ENCODE results near the gene REN. TPM values are rescaled to one million over a fixed set of nuclear protein-coding genes. Genes with fewer than 3 reads are reported as not detected.

REN gene
- total and polyA plus RNA-seq, 9 of the 15 experiments (the other 6 are each of a cell fraction or from before 2014, with no cell fraction given), result 1.7 to 9.9 (median 3.1) TPM

DNA sequence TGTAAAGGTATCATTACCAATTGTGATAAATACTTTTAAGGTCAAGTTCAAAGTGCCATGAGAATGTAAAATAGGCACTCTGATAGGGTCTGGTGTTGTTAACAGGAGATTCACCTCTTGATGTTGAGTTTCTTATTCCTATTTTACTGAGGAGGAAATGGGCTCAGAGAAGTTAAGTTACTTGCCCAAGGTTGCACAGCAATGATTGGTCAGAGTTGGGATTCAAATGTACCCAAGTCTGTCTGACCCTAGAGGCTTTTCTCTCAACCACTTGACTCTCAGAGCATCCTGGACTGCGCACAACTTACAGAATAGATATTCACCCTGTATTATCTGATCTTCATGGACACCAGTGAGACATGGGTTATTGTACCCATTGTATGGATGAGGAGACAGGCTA is 59.3 kb downstream of the REN start (continued):
- TF ChIP-seq PHTF2 (CRISPR knock-in tag; IDR thresholded peaks at IDR 0.05) (no peak), NR4A1 (CRISPR knock-in tag; IDR thresholded peaks at IDR 0.05) (no peak), NR4A1 (tag; IDR thresholded peaks at IDR 0.05) (no peak), PHB (CRISPR knock-in tag; IDR thresholded peaks at IDR 0.05) (no peak), PYGO2 (tag; IDR thresholded peaks at IDR 0.05) (no peak), NR3C1 (CRISPR knock-in tag; IDR thresholded peaks at IDR 0.05) (no peak), TCFL5 (CRISPR knock-in tag; conservative IDR thresholded peaks at IDR 0.05) (no peak), SAFB (IDR thresholded peaks at IDR 0.05; ENCODE audit: borderline replicate concordance, low read depth, low read length) (no peak), ZKSCAN3 (CRISPR knock-in tag; IDR thresholded peaks at IDR 0.05) (no peak), HDGF (IDR thresholded peaks at IDR 0.05) (no peak), CBX1 (IDR thresholded peaks at IDR 0.05; ENCODE audit: low read depth) (no peak), NCOA4 (IDR thresholded peaks at IDR 0.05; ENCODE audit: partially characterized antibody) (no peak), STAT5B (CRISPR knock-in tag; IDR thresholded peaks at IDR 0.05) (no peak), RBM25 (IDR thresholded peaks at IDR 0.05; ENCODE audit: low read depth, low read length, severe bottlenecking) (peak; percentile 98), ZNF436 (CRISPR knock-in tag; IDR thresholded peaks at IDR 0.05) (no peak), FOXA1 (IDR thresholded peaks at IDR 0.05; ENCODE audit: borderline replicate concordance) (no peak), SMARCB1 (IDR thresholded peaks at IDR 0.05; ENCODE audit: insufficient read length, low read depth) (no peak)
- TF ChIP-seq, protein P1, sequence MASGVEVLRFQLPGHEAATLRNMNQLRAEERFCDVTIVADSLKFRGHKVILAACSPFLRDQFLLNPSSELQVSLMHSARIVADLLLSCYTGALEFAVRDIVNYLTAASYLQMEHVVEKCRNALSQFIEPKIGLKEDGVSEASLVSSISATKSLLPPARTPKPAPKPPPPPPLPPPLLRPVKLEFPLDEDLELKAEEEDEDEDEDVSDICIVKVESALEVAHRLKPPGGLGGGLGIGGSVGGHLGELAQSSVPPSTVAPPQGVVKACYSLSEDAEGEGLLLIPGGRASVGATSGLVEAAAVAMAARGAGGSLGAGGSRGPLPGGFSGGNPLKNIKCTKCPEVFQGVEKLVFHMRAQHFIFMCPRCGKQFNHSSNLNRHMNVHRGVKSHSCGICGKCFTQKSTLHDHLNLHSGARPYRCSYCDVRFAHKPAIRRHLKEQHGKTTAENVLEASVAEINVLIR (CRISPR knock-in tag; IDR thresholded peaks at IDR 0.05), result no peak
- TF ChIP-seq, protein P2, sequence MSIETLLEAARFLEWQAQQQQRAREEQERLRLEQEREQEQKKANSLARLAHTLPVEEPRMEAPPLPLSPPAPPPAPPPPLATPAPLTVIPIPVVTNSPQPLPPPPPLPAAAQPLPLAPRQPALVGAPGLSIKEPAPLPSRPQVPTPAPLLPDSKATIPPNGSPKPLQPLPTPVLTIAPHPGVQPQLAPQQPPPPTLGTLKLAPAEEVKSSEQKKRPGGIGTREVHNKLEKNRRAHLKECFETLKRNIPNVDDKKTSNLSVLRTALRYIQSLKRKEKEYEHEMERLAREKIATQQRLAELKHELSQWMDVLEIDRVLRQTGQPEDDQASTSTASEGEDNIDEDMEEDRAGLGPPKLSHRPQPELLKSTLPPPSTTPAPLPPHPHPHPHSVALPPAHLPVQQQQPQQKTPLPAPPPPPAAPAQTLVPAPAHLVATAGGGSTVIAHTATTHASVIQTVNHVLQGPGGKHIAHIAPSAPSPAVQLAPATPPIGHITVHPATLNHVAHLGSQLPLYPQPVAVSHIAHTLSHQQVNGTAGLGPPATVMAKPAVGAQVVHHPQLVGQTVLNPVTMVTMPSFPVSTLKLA (conservative IDR thresholded peaks at IDR 0.05), result no peak
- TF ChIP-seq, protein P3, sequence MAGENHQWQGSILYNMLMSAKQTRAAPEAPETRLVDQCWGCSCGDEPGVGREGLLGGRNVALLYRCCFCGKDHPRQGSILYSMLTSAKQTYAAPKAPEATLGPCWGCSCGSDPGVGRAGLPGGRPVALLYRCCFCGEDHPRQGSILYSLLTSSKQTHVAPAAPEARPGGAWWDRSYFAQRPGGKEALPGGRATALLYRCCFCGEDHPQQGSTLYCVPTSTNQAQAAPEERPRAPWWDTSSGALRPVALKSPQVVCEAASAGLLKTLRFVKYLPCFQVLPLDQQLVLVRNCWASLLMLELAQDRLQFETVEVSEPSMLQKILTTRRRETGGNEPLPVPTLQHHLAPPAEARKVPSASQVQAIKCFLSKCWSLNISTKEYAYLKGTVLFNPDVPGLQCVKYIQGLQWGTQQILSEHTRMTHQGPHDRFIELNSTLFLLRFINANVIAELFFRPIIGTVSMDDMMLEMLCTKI (IDR thresholded peaks at IDR 0.05; ENCODE audit: partially characterized antibody), result no peak
- TF ChIP-seq, protein P4, sequence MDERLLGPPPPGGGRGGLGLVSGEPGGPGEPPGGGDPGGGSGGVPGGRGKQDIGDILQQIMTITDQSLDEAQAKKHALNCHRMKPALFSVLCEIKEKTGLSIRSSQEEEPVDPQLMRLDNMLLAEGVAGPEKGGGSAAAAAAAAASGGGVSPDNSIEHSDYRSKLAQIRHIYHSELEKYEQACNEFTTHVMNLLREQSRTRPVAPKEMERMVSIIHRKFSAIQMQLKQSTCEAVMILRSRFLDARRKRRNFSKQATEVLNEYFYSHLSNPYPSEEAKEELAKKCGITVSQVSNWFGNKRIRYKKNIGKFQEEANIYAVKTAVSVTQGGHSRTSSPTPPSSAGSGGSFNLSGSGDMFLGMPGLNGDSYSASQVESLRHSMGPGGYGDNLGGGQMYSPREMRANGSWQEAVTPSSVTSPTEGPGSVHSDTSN (CRISPR knock-in tag; IDR thresholded peaks at IDR 0.05; ENCODE audit: low read depth), result no peak
- TF ChIP-seq, protein P4 (tag; conservative IDR thresholded peaks at IDR 0.05; ENCODE audit: low read depth), result no peak
- TF ChIP-seq, protein P5, sequence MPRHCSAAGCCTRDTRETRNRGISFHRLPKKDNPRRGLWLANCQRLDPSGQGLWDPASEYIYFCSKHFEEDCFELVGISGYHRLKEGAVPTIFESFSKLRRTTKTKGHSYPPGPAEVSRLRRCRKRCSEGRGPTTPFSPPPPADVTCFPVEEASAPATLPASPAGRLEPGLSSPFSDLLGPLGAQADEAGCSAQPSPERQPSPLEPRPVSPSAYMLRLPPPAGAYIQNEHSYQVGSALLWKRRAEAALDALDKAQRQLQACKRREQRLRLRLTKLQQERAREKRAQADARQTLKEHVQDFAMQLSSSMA (CRISPR knock-in tag; IDR thresholded peaks at IDR 0.05), result no peak

All from K562 (cell line).